ENCODE results near the gene RECK. TPM values are rescaled to one million over a fixed set of nuclear protein-coding genes. Genes with fewer than 3 reads are reported as not detected.

The RECK gene
- polyA plus RNA-seq, 3 donors from 2014 or later, result 7.8 to 14.4 (median 13.8) TPM

GRCh38 chr9:36145970-36146369 lies 109.3 kb downstream of the RECK start:
- no peak for DNase-seq
- Mint-ChIP-seq H3K36me3 (peaks cover 16 to 44% (median 35%) of the 10 kb centered on the region in 3 donors), H3K9me3 (peaks cover 0 to 3% (median 0%) of the 10 kb centered on the region in 6 donors), H3K4me1 (peaks cover 94 to 100% of the 10 kb centered on the region in 2 donors), H3K27me3 (ENCODE audit: low read depth in 3 of 3) (peaks cover 8 to 12% (median 12%) of the 10 kb centered on the region in 3 donors), H3K27ac (peak overlapping the region; percentile 98 to 100 (median 100)), H3K4me3 (peak overlapping the region; percentile 93 to 100 (median 97))

DNA sequence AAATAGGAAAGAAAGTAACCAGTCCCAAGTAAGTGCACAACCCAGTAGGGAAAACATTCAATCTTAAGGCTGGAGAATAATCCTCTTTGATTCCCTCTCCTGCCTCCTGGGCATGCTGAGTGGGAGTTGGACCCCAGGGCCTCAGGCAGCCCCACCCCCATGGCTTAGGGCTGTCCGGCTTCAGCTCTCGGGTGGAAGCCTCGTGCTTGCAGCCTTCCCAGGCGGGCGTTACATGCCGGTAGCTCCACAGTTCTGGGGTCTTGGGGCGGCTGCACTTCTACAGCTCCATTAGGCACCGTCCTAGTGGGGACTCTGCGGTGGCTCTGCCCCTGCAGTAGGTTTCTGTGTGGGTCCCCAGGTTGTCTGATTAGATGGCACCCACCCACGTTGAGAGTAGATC lies 109.9 kb downstream of the RECK start:
- Mint-ChIP-seq H3K36me3 (peaks cover 18 to 46% (median 35%) of the 10 kb centered on the region in 3 donors), H3K9me3 (peaks cover 0 to 3% (median 0%) of the 10 kb centered on the region in 6 donors), H3K27me3 (ENCODE audit: low read depth in 3 of 3) (peaks cover 9 to 13% (median 12%) of the 10 kb centered on the region in 3 donors), H3K27ac (peak overlapping the region; percentile 73 to 100 (median 100)), H3K4me3 (peak overlapping the region; percentile 93 to 100 (median 97)), H3K4me1 (peaks cover 94 to 100% of the 10 kb centered on the region in 2 donors)
- no peak for DNase-seq

DNA sequence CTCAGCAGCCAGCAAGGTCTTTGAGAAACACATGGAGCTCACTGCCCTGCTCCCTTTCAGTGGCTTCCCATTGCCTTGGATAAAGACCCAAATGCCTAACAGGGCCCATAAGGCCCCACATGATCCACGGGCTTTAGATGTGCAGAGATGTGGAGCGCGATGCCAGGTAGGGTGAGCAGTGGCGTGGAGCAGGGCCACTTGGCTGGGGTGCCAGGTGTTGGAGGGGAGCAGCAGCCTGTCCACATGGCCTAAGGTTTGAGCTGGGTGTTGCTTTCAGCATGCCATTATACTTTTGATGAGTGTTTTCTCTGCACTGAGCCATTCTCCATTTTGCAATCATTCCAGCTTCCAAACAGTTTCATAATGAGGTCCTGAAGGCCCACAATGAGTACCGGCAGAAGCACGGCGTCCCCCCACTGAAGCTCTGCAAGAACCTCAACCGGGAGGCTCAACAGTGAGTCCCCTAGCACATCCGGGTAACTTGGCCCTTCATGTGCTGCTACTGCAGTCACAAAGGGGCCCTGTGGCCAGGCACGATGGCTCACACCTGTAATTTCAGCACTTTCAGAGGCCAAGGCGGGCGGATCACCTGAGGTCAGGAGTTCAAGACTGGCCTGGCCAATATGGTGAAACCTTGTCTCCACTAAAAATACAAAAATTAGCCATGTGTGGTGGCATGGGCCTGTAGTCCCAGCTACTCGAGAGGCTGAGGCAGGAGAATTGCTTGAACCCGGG lies 110.9 kb downstream of the RECK start:
- no peak for DNase-seq
- Mint-ChIP-seq H3K27me3 (ENCODE audit: low read depth in 3 of 3) (peaks cover 16 to 20% (median 18%) of the 10 kb centered on the region in 3 donors), H3K4me3 (peak overlapping the region; percentile 46 to 71 (median 63)), H3K4me1 (peaks cover 93 to 99% of the 10 kb centered on the region in 2 donors), H3K27ac (peak overlapping the region; percentile 73 to 99 (median 85)), H3K36me3 (peaks cover 23 to 46% (median 35%) of the 10 kb centered on the region in 3 donors), H3K9me3 (peaks cover 0 to 3% (median 0%) of the 10 kb centered on the region in 6 donors)

GRCh38 chr9:36148311-36149051 lies 111.8 kb downstream of the RECK start:
- H3K9me3 Mint-ChIP-seq, result peaks cover 0 to 3% (median 0%) of the 10 kb centered on the region in 6 donors
- DNase-seq, result peak; percentile 75 to 82 (median 76)
- peaks cover 23 to 50% (median 38%) of the 10 kb centered on the region in 3 donors for H3K36me3 Mint-ChIP-seq
- H3K4me1 Mint-ChIP-seq, result peaks cover 93 to 99% of the 10 kb centered on the region in 2 donors
- peak overlapping the region; percentile 73 to 99 (median 84) for H3K27ac Mint-ChIP-seq
- peak overlapping the region; percentile 35 to 71 (median 62) for H3K4me3 Mint-ChIP-seq
- H3K27me3 Mint-ChIP-seq (ENCODE audit: low read depth in 3 of 3), result peaks cover 16 to 23% (median 19%) of the 10 kb centered on the region in 3 donors

GRCh38 chr9:36149197-36149596 lies 112.5 kb downstream of the RECK start:
- H3K27me3 Mint-ChIP-seq (ENCODE audit: low read depth in 3 of 3), result peaks cover 17 to 22% (median 19%) of the 10 kb centered on the region in 3 donors
- DNase-seq, result no peak
- peaks cover 93 to 97% of the 10 kb centered on the region in 2 donors for H3K4me1 Mint-ChIP-seq
- H3K4me3 Mint-ChIP-seq, result peak overlapping the region in 4 of 5 donors; percentile 35 to 71 (median 61)
- peaks cover 0 to 3% (median 0%) of the 10 kb centered on the region in 6 donors for H3K9me3 Mint-ChIP-seq
- H3K36me3 Mint-ChIP-seq, result peaks cover 26 to 53% (median 40%) of the 10 kb centered on the region in 3 donors
- peak overlapping the region; percentile 73 to 100 (median 90) for H3K27ac Mint-ChIP-seq

DNA sequence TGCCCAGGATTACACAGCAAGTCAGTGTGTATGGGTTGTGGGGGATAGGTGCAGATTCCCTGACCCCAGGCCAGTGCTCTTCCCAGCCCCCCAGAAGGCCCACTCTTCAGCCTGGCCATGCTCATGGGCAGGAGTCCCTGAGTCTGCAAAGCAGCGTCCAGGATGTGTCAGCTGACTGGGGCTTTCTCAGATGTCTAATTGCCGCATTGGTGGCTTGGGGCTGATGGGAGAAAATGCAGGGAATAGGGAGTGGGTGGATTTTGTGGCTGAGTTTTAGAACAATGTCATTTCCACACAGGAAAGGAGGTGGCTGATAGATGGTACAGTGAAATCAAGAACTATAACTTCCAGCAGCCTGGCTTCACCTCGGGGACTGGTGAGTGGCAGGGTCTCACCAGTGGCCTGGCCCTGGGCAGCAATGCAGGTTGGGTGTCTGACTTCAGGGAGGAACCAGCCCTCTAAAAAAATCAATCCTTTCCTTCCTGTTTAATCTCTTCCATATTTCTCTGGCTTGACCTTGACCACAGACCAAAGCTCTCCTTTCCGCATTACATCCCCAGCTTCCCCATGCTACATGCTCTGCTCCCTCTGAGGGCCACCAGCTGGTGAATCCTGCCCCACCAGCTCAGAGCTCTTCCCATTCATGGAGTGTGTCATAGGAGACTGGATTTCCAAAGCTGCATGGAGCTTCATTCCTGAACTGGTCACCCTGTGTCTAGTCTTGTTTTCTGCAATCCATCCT lies 114.0 kb downstream of the RECK start:
- peaks cover 15 to 17% (median 16%) of the 10 kb centered on the region in 3 donors for H3K27me3 Mint-ChIP-seq (ENCODE audit: low read depth in 3 of 3)
- H3K9me3 Mint-ChIP-seq, result no peaks in the 10 kb centered on the region
- peaks cover 26 to 43% (median 31%) of the 10 kb centered on the region in 3 donors for H3K36me3 Mint-ChIP-seq
- H3K4me3 Mint-ChIP-seq, result peak overlapping the region; percentile 81 to 93 (median 89)
- peaks cover 85 to 89% of the 10 kb centered on the region in 2 donors for H3K4me1 Mint-ChIP-seq
- DNase-seq, result no peak
- H3K27ac Mint-ChIP-seq, result peak overlapping the region; percentile 95 to 100 (median 98)

DNA sequence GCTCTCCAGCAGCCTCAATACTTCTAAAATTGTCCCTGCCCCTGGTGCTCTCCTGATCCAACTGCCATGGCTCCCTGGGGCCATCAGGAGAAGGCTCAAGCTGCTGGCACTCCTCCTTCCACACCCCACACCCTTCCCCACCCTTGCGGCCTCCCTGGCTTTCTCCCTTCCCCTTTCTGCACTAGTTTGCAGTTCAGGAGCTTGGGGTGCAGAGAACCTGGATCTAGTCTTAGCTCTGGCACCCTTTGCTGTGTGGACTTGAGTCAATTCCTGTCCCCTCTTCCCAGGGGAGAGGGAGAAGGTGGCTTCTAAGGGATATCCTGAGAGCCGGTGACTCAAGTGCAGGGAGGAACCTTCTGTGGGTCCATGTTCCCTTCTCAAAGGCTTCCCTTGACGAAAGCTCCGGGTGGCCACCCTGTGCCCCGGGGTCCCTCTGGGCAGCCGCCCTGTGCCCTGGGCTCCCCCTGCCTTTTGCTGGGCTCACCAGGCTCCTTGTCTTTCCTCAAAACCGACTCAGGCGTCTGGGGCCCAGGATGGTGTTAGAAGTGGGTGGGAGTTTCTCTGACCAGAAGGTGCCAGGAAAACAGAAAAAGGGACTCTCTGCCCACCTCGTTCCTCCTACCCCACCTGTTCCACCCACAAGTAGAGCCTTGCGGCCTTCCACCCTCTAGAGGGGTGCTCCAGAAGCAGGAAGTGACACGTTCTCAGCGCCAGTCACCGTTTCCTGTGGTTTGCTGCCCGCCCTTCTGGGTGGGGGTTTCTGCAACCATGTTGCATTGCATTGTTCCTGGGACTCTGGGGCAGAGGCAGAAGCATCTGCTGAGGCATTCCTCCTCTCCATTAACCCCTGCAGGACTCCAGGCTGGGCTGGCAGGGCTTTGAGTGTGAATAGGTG lies 114.8 kb downstream of the RECK start:
- H3K27me3 Mint-ChIP-seq (ENCODE audit: low read depth in 3 of 3), result peaks cover 15 to 16% (median 15%) of the 10 kb centered on the region in 3 donors
- peak overlapping the region; percentile 95 to 100 (median 98) for H3K27ac Mint-ChIP-seq
- peaks cover 18 to 38% (median 25%) of the 10 kb centered on the region in 3 donors for H3K36me3 Mint-ChIP-seq
- H3K9me3 Mint-ChIP-seq, result no peaks in the 10 kb centered on the region
- peaks cover 77 to 81% of the 10 kb centered on the region in 2 donors for H3K4me1 Mint-ChIP-seq
- peak overlapping the region; percentile 81 to 93 (median 89) for H3K4me3 Mint-ChIP-seq
- DNase-seq, result peak; percentile 93 to 95 (median 93)

DNA sequence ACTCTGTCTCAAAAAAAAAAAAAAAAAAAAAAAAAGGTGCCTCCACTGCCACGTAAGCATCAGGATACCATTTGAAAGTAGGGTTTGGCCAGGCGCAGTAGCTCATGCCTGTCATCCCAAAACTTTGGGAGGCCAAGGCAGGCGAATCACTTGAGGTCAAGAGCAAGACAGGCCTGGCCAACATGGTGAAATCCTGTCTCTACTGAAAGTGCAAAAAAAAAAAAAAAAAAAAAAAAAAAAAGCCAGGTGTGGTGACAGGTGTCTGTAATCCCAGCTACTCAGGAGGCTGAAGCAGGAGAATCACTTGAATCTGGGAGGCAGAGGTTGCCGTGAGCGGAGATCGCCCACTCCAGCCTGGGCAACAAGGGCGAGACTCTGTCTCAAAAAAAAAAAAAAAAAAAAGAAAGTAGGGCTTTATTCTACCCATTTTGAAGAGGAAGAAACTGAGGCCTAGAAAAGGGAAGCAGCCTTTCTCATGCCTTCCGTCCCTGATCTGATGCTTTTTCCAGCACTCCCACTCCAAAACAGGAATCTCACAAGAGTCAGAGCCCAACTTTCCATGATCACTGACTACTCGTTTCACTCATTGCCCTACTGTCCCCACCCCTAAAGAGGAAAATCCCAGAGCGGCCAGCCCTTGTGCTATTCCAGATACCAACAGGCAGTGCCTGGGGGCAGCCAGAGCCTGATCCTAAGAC lies 116.2 kb downstream of the RECK start:
- Mint-ChIP-seq H3K27me3 (ENCODE audit: low read depth in 3 of 3) (peaks cover 15 to 16% (median 15%) of the 10 kb centered on the region in 3 donors), H3K4me1 (peaks cover 66 to 68% of the 10 kb centered on the region in 2 donors), H3K36me3 (peaks cover 18 to 29% (median 18%) of the 10 kb centered on the region in 3 donors), H3K4me3 (peak overlapping the region; percentile 48 to 89 (median 66)), H3K9me3 (no peaks in the 10 kb centered on the region), H3K27ac (peak overlapping the region; percentile 51 to 100 (median 93))
- no peak for DNase-seq

DNA sequence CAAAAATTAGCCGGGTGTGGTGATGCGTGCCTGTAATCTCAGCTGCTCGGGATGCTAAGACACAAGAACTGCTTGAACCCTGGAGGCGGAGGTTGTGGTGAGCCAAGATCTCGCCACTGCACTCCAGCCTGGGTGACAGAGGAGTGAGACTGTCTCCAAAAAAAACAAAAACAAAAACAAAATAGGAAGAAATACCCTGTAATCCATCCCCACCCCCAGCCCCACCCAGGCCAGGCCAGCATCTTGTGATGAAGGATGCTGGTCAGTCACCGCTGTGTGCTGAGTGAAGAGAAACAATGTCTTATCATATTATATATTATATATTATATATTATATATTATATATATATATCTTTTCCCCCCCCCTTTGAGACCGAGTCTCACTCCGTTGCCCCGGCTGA lies 117.0 kb downstream of the RECK start:
- H3K9me3 Mint-ChIP-seq, result no peaks in the 10 kb centered on the region
- H3K36me3 Mint-ChIP-seq, result peaks cover 25 to 37% (median 26%) of the 10 kb centered on the region in 3 donors
- peak overlapping the region; percentile 51 to 100 (median 93) for H3K27ac Mint-ChIP-seq
- H3K4me3 Mint-ChIP-seq, result peak overlapping the region in 4 of 5 donors; percentile 22 to 64 (median 50)
- peaks cover 65% of the 10 kb centered on the region in 2 donors for H3K4me1 Mint-ChIP-seq
- H3K27me3 Mint-ChIP-seq (ENCODE audit: low read depth in 3 of 3), result peaks cover 12 to 14% (median 12%) of the 10 kb centered on the region in 3 donors
- no peak for DNase-seq

GRCh38 chr9:36154331-36154952 lies 117.7 kb downstream of the RECK start:
- peaks cover 61 to 63% of the 10 kb centered on the region in 2 donors for H3K4me1 Mint-ChIP-seq
- H3K27me3 Mint-ChIP-seq (ENCODE audit: low read depth in 3 of 3), result peaks cover 11 to 12% (median 12%) of the 10 kb centered on the region in 3 donors
- DNase-seq, result no peak
- H3K4me3 Mint-ChIP-seq, result peak overlapping the region in 3 of 5 donors; percentile 5 to 44 (median 8)
- no peaks in the 10 kb centered on the region for H3K9me3 Mint-ChIP-seq
- H3K27ac Mint-ChIP-seq, result peak overlapping the region in 5 of 6 donors; percentile 74 to 96 (median 86)
- H3K36me3 Mint-ChIP-seq, result peaks cover 28 to 40% (median 33%) of the 10 kb centered on the region in 3 donors

DNA sequence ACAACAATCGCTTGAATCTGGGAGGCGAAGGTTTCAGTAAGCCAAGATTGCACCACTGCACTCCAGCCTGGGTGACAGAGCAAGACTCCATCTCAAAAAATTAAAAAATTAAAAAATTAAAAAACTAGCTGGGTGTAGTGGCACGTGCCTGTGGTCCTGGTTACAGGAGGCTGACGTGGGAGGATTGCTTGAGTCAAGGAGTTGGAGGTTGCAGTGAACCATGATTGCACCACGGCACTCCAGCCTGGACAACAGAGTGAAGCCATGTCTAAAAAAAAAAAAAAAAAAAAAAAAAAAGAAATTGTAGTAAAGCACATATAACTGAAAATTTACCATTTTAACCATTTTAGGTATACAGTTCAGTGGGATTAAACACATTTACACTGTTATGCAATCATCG lies 119.4 kb downstream of the RECK start:
- Mint-ChIP-seq H3K9me3 (no peaks in the 10 kb centered on the region), H3K27me3 (ENCODE audit: low read depth in 3 of 3) (peaks cover 11 to 12% (median 12%) of the 10 kb centered on the region in 3 donors), H3K4me1 (peaks cover 50 to 53% of the 10 kb centered on the region in 2 donors), H3K36me3 (peaks cover 32 to 42% (median 38%) of the 10 kb centered on the region in 3 donors), H3K4me3 (no peak overlapping the region), H3K27ac (peak overlapping the region in 1 of 6 donors; percentile 82)
- DNase-seq, result no peak

Data from immature natural killer cell (primary cell).